Measurements from ENCODE around the gene ST6GALNAC3.

Gene ST6GALNAC3

GRCh38 chr1:76503736-76504135 lies 429.2 kb downstream of the ST6GALNAC3 start:
- Histone ChIP-seq H2AFZ (ENCODE audit: low read depth, low read length) (no peak overlapping the region), H4K20me1 (ENCODE audit: insufficient read depth, low read length) (no peaks in the 10 kb centered on the region), H3K27ac (ENCODE audit: low read length) (no peak overlapping the region), H3K4me2 (ENCODE audit: low read length) (no peak overlapping the region), H3K79me2 (ENCODE audit: low read length) (no peaks in the 10 kb centered on the region), H3K4me3 (ENCODE audit: low read length) (no peak overlapping the region), H3K27me3 (ENCODE audit: low read depth, low read length) (no peaks in the 10 kb centered on the region), H3K4me1 (ENCODE audit: low read length) (0 out of 2 replicates have a peak, but pooled peaks cover 4% of the 10 kb centered on the region), H3K36me3 (replicated peaks; ENCODE audit: low read depth, low read length) (no peaks in the 10 kb centered on the region), H3K9me3 (ENCODE audit: insufficient read depth, low read length) (no peaks in the 10 kb centered on the region), H3K9ac (ENCODE audit: low read length) (no peak overlapping the region)
- no peak for TF ChIP-seq EZH2phosphoT487 (IDR thresholded peaks at IDR 0.05; ENCODE audit: low read depth)
- no peak for TF ChIP-seq CTCF (IDR thresholded peaks at IDR 0.05; ENCODE audit: low read depth, low read length)

DNA sequence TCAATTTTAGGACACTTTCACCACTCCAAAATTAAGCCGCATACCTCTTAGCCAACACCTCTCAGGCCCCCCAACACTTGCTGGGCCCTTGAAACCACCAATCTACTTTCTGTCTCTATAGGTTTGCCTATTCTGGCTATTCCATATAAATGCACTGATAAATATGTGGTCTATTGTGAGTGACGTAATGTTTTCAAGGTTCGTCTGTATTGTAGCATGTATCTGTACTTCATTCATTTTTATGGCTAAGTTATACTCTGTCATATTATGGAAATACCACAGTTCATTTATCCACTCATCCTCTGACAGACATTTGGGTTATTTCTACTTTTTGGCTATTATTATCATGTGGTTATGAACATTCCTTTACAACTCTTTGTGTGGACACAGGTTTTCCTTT lies 432.8 kb downstream of the ST6GALNAC3 start:
- Histone ChIP-seq H3K9ac (ENCODE audit: low read length) (no peak overlapping the region), H3K4me2 (ENCODE audit: low read length) (no peak overlapping the region), H3K9me3 (ENCODE audit: insufficient read depth, low read length) (no peaks in the 10 kb centered on the region), H3K79me2 (ENCODE audit: low read length) (no peaks in the 10 kb centered on the region), H3K36me3 (replicated peaks; ENCODE audit: low read depth, low read length) (no peaks in the 10 kb centered on the region), H3K27ac (ENCODE audit: low read length) (no peak overlapping the region), H4K20me1 (ENCODE audit: insufficient read depth, low read length) (no peaks in the 10 kb centered on the region), H3K27me3 (ENCODE audit: low read depth, low read length) (no peaks in the 10 kb centered on the region), H2AFZ (ENCODE audit: low read depth, low read length) (no peak overlapping the region), H3K4me1 (ENCODE audit: low read length) (peaks cover 13% of the 10 kb centered on the region), H3K4me3 (ENCODE audit: low read length) (no peak overlapping the region)
- TF ChIP-seq EZH2phosphoT487 (IDR thresholded peaks at IDR 0.05; ENCODE audit: low read depth): no peak
- no peak for TF ChIP-seq CTCF (IDR thresholded peaks at IDR 0.05; ENCODE audit: low read depth, low read length)

DNA sequence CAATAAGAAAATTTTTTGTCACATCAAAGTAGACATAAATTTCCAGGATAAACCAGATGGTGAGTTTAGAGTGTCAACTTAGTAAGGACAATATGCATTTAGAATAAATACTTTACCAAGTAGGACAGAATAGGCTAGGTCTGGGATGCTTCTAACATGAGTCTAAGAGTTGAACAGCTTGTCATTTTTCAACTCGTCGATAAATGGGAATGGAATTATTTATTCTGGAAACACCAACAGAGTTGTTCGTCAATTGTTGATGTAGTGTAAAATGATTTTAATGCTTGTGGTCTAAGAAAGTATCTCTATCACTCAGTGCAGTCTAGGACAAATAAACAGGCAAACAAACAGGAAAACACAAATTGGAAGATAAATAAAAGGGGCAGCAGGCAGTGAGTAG lies 434.3 kb downstream of the ST6GALNAC3 start:
- Histone ChIP-seq H3K9me3 (ENCODE audit: insufficient read depth, low read length) (no peaks in the 10 kb centered on the region), H3K4me1 (ENCODE audit: low read length) (peaks cover 13% of the 10 kb centered on the region), H3K4me3 (ENCODE audit: low read length) (no peak overlapping the region), H3K27me3 (ENCODE audit: low read depth, low read length) (no peaks in the 10 kb centered on the region), H2AFZ (ENCODE audit: low read depth, low read length) (no peak overlapping the region), H3K4me2 (ENCODE audit: low read length) (no peak overlapping the region), H3K9ac (ENCODE audit: low read length) (no peak overlapping the region), H3K79me2 (ENCODE audit: low read length) (no peaks in the 10 kb centered on the region), H3K36me3 (replicated peaks; ENCODE audit: low read depth, low read length) (no peaks in the 10 kb centered on the region), H3K27ac (ENCODE audit: low read length) (no peak overlapping the region), H4K20me1 (ENCODE audit: insufficient read depth, low read length) (no peaks in the 10 kb centered on the region)
- no peak for TF ChIP-seq CTCF (IDR thresholded peaks at IDR 0.05; ENCODE audit: low read depth, low read length)
- no peak for TF ChIP-seq EZH2phosphoT487 (IDR thresholded peaks at IDR 0.05; ENCODE audit: low read depth)

GRCh38 chr1:76510672-76511557 lies 436.4 kb downstream of the ST6GALNAC3 start:
- Histone ChIP-seq H3K36me3 (replicated peaks; ENCODE audit: low read depth, low read length) (no peaks in the 10 kb centered on the region), H3K27ac (ENCODE audit: low read length) (no peak overlapping the region), H3K4me1 (ENCODE audit: low read length) (peaks cover 13% of the 10 kb centered on the region), H3K4me2 (ENCODE audit: low read length) (peak overlapping the region; percentile 6; the same call in 1 of the 2 replicates), H3K79me2 (ENCODE audit: low read length) (no peaks in the 10 kb centered on the region), H3K4me3 (ENCODE audit: low read length) (no peak overlapping the region), H3K9ac (ENCODE audit: low read length) (no peak overlapping the region), H3K9me3 (ENCODE audit: insufficient read depth, low read length) (no peaks in the 10 kb centered on the region), H2AFZ (ENCODE audit: low read depth, low read length) (no peak overlapping the region), H3K27me3 (ENCODE audit: low read depth, low read length) (no peaks in the 10 kb centered on the region), H4K20me1 (ENCODE audit: insufficient read depth, low read length) (no peaks in the 10 kb centered on the region)
- no peak for TF ChIP-seq CTCF (IDR thresholded peaks at IDR 0.05; ENCODE audit: low read depth, low read length)
- no peak for TF ChIP-seq EZH2phosphoT487 (IDR thresholded peaks at IDR 0.05; ENCODE audit: low read depth)
